Pancreas (tissue), 10 donors: ENCODE measurements around the gene PVRIG. TPM values are rescaled to one million over a fixed set of nuclear protein-coding genes. Genes with fewer than 3 reads are reported as not detected.
"Not testable (repeated sequence)": the region's sequence is repeated elsewhere in the genome, so short reads cannot be mapped to it uniquely, and the experiment has no call there.

ENCODE experiments used
- ATAC-seq, 4 donors: fragments of 200-7000 bp; cut with Tn5 transposase; one replicate each; pipeline versions ENCODE4 v1.8.0 to v1.9.1; 2020; ENCODE audit warnings: mild to moderate bottlenecking in 4 of 4, moderate library complexity in 4 of 4
- DNase-seq, 6 donors: peaks; one replicate each; pipeline ENCODE4 v3.0.0-alpha.2; 2020
- FAIRE-seq: peaks from 2 replicates; lab custom pipeline; 2012; peaks lifted over from hg19 to GRCh38; lab: Jason Lieb, UNC
- H3K27ac ChIP-seq, 4 donors: fragments of 200-600 bp; sonication (generic); 1 replicate in 3 of 4; 2 replicates in 1 of 4; pipeline versions ENCODE4 v1.5.0 to v1.8.0; 2020
- H3K27me3 ChIP-seq, 4 donors: fragments of 200-600 bp; one replicate each; pipeline ENCODE4 v1.8.0; 2021
- H3K36me3 ChIP-seq, 3 donors: fragments of 200-600 bp; sonication (generic) in 1 of 3; one replicate each; pipeline versions ENCODE4 v1.5.0 to v1.8.0; 2020 to 2021
- H3K4me1 ChIP-seq, 3 donors: fragments of 200-600 bp; one replicate each; pipeline ENCODE4 v1.8.0; 2021
- H3K4me3 ChIP-seq, 4 donors: fragments of 200-600 bp; sonication (generic) in 2 of 4; one replicate each; pipeline versions ENCODE4 v1.5.0 to v1.8.0; 2020 to 2021
- H3K9me3 ChIP-seq, 4 donors: fragments of 200-600 bp; one replicate each; pipeline ENCODE4 v1.8.0; 2021
- WGBS, 2 donors: extraction: QIAGEN DNeasy Blood & Tissue Kit; methylation state at CpG; one replicate each; pipeline ENCODE4 v1.1.7; 2013; 5-methylcytosine and 5-hydroxymethylcytosine counted together
- intact Hi-C, 3 donors: fragments of 100-400 bp; cut with DNase I; formaldehyde crosslinking; loops; one replicate each; pipeline versions ENCODE4 v1.11.1 to v1.14.2; 2022
- polyA plus RNA-seq, 2 donors: library from polyadenylated mRNA; stranded (reverse); fragments of 200-250 nt; gene quantifications; one replicate each; pipeline ENCODE4 v1.2.3, GENCODE V29; 2013
- total RNA-seq, 6 donors: library from RNA; stranded (reverse); fragmentation: NEBNext Ultra II Directional in 4 of 6; extraction: Animal tissue kit (Norgen Biotek cat#: 25700) in 4 of 6; gene quantifications; one replicate each; pipeline versions ENCODE4 v1.2.1 to v1.2.4, GENCODE V29; 2021 to 2023
- TF ChIP-seq, protein P1 (sequence below), 4 donors: fragments of 200-600 bp; sonication (generic) in 3 of 4; IDR thresholded peaks; one replicate each; pipeline versions ENCODE4 v1.5.0 to v1.8.0; 2021; ENCODE audit warnings: antibody characterized with exemption in 4 of 4
- donor health status: healthy with polysubstance abuse.
- donor health status: DM: no; HTN: no; CAD: no; lungs with moderate emphysema.
- donor health status: DM: no; HTN: no; CAD: no.
- donor health status: control.
- donor health status: control.
- donor health status: Bipolar disorder and iron deficiency.
- donor health status: DM: yes; HTN: yes; CAD: no.
- donor health status: DM: no; HTN: no; CAD: no.
- donor health status: DM: no; HTN: no; CAD: no.
- donor health status: DM: yes; HTN: yes; CAD: no.

PVRIG gene
- total and polyA plus RNA-seq, 8 donors, result 0.09 to 0.34 (median 0.22) TPM; not detected in 5

GRCh38 chr7:100210805-100211204 is 8.9 kb upstream of the PVRIG start:
- DNase-seq (peak in 1 of 6 donors; percentile 28), FAIRE-seq (no peak), ATAC-seq (no peak)
- no peaks in the 10 kb centered on the region for H3K27me3 ChIP-seq
- no peaks in the 10 kb centered on the region for H3K9me3 ChIP-seq
- 74 to 84% methylated on average over 5 of the region's 5 CpGs for WGBS, 2 donors
- intact Hi-C loops, result loop anchor here in 2 of 3 donors (10.0 kb wide), 2 partner anchors 66 to 76 kb away; partner anchors contain the start of gene LAMTOR4 (in 1 of the 2)
- H3K4me1 ChIP-seq, result no peaks in the 10 kb centered on the region
- H3K4me3 ChIP-seq, result no peak overlapping the region
- TF ChIP-seq, protein P1, sequence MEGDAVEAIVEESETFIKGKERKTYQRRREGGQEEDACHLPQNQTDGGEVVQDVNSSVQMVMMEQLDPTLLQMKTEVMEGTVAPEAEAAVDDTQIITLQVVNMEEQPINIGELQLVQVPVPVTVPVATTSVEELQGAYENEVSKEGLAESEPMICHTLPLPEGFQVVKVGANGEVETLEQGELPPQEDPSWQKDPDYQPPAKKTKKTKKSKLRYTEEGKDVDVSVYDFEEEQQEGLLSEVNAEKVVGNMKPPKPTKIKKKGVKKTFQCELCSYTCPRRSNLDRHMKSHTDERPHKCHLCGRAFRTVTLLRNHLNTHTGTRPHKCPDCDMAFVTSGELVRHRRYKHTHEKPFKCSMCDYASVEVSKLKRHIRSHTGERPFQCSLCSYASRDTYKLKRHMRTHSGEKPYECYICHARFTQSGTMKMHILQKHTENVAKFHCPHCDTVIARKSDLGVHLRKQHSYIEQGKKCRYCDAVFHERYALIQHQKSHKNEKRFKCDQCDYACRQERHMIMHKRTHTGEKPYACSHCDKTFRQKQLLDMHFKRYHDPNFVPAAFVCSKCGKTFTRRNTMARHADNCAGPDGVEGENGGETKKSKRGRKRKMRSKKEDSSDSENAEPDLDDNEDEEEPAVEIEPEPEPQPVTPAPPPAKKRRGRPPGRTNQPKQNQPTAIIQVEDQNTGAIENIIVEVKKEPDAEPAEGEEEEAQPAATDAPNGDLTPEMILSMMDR (IDR thresholded peaks at IDR 0.05), result no peak
- H3K27ac ChIP-seq, result no peak overlapping the region
- H3K36me3 ChIP-seq, result no peaks in the 10 kb centered on the region

DNA sequence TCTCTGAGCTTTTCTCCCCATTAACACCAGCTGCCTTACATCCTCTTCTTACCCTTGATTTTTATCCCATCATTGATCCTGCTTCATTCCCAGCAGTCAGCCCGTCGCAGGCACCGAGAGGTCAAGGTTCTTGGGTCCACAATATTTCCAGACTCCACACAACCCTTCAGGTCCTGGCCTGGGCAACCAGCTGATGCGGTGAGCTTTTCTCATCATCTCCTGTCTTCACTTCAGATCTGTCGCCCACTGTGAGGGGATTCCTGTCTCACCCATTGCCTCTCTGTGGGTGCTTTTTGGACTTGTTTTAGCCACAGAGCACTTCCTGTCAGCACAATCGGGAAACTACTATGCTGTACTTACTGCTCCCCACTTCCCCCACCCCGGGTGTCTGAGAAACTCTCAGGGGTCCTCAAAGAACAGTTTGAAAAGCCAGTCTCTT is 8.4 kb upstream of the PVRIG start:
- no peaks in the 10 kb centered on the region for H3K4me1 ChIP-seq
- WGBS, 2 donors, result 75 to 77% methylated on average over 7 of the region's 7 CpGs
- ATAC-seq (no peak), DNase-seq (peak in 1 of 6 donors; percentile 18), FAIRE-seq (no peak)
- intact Hi-C loops, result loop anchor here in 2 of 3 donors (10.0 kb wide), 2 partner anchors 67 to 77 kb away; partner anchors contain the start of gene LAMTOR4 (in 1 of the 2)
- no peak overlapping the region for H3K4me3 ChIP-seq
- H3K9me3 ChIP-seq, result no peaks in the 10 kb centered on the region
- no peak overlapping the region for H3K27ac ChIP-seq
- H3K27me3 ChIP-seq, result no peaks in the 10 kb centered on the region
- TF ChIP-seq, protein P1 (IDR thresholded peaks at IDR 0.05), result no peak
- no peaks in the 10 kb centered on the region for H3K36me3 ChIP-seq

DNA sequence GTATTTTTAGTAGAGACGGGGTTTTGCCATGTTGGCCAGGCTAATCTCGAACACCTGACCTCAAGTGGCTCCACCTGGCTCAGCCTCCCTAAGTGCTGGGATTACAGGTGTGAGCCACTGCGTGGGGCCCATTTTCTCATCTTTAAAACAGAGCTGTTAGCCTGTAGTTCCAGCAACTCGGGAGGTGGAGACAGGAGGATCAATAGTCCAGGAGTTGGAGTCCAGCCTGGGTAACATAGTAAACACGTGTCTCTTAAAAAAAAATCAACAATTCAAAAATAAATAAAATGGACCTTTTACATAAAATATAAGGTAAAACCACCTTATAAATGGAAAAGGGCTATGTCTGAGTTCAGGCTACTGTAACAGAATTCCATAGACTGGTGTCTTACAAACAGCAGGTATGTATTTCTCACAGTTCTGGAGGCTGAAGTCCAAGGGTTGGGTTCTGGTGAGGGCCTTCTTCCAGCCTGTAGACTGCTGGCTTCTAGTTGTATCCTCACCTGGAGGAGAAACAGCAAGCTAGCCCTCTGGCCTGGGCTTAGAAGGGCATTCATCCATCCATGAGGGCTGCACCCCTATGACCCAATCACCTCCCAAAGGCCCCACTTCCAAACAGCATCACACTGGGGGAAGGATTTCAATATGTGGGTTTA is 7.0 kb upstream of the PVRIG start:
- ATAC-seq (no peak), FAIRE-seq (no peak), DNase-seq (peak in 1 of 6 donors; percentile 12)
- H3K27me3 ChIP-seq, result no peaks in the 10 kb centered on the region
- TF ChIP-seq, protein P1 (IDR thresholded peaks at IDR 0.05), result no peak
- no peak overlapping the region for H3K4me3 ChIP-seq
- WGBS, 2 donors, result 62 to 65% methylated on average over 5 of the region's 5 CpGs
- H3K9me3 ChIP-seq, result no peaks in the 10 kb centered on the region
- H3K27ac ChIP-seq, result no peak overlapping the region
- no peaks in the 10 kb centered on the region for H3K4me1 ChIP-seq
- intact Hi-C loops, result loop anchor here in 2 of 3 donors (10.0 kb wide), 2 partner anchors 68 to 78 kb away; partner anchors contain the start of gene LAMTOR4 (in 1 of the 2)
- no peaks in the 10 kb centered on the region for H3K36me3 ChIP-seq

- H3K4me3 ChIP-seq, result no peak overlapping the region
- H3K27me3 ChIP-seq, result no peaks in the 10 kb centered on the region
- no peaks in the 10 kb centered on the region for H3K4me1 ChIP-seq
- peak in 1 of 6 donors; percentile 26 for DNase-seq
- ATAC-seq, result no peak
- intact Hi-C loops, result loop anchor here in 2 of 3 donors (10.0 kb wide), 2 partner anchors 69 to 79 kb away; partner anchors contain the start of gene LAMTOR4 (in 1 of the 2)
- H3K27ac ChIP-seq, result no peak overlapping the region
- TF ChIP-seq, protein P1 (IDR thresholded peaks at IDR 0.05), result no peak
- no peak for FAIRE-seq
- no peaks in the 10 kb centered on the region for H3K36me3 ChIP-seq
- 56 to 57% methylated on average over 6 of the region's 6 CpGs for WGBS, 2 donors
- H3K9me3 ChIP-seq, result no peaks in the 10 kb centered on the region
Observed at GRCh38 chr7:100213672-100214071, 6.1 kb upstream of the PVRIG start.

DNA sequence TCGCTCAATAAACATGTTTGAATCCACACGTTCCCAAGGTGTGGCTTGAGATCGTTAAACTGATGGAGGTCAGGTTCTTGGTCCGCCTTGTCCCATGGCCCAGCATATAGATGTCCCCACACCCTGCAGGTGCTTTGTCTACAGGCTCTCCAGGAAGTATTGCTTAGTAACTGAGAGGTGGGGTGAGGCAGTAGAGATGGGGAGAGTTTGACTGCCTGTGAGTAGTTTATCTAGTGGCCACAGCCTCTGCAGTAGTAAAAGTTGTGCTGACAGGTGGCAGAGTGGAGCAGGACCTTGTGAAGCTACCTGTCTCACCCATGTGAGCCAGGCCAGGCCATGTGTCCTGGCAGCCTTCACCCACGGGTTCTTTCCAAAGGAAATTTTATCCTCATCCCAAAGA is 5.4 kb upstream of the PVRIG start:
- H3K4me1 ChIP-seq, H3K27me3 ChIP-seq, H3K27ac ChIP-seq, FAIRE-seq, H3K36me3 ChIP-seq, ATAC-seq, H3K9me3 ChIP-seq, H3K4me3 ChIP-seq: not testable (repeated sequence)
- intact Hi-C loops, result loop anchor here in 2 of 3 donors (10.0 kb wide), 2 partner anchors 70 to 80 kb away; partner anchors contain the start of gene LAMTOR4 (in 1 of the 2)
- peak in 1 of 6 donors; percentile 22 for DNase-seq
- WGBS, 2 donors, result 73 to 76% methylated on average over 5 of the region's 5 CpGs
